GM12874 (cell line): ENCODE results near the gene PLEKHG3.

Source experiments
- CTCF ChIP-seq: IDR thresholded peaks from 2 replicates; pipeline ENCODE4 v1.5.1; 2011; ENCODE audit warnings: low read depth, mild to moderate bottlenecking, control low read depth, low read length, moderate library complexity; ENCODE audit not compliant: insufficient read depth

Gene PLEKHG3

GRCh38 chr14:64787619-64788018, 83.4 kb downstream of the PLEKHG3 start:
- no peak for TF ChIP-seq CTCF

GRCh38 chr14:64788706-64789105, 84.5 kb downstream of the PLEKHG3 start:
- TF ChIP-seq CTCF: no peak

- no peak for TF ChIP-seq CTCF
Observed at GRCh38 chr14:64789696-64790095, 85.5 kb downstream of the PLEKHG3 start.

- no peak for TF ChIP-seq CTCF
Observed at GRCh38 chr14:64790478-64790877, 86.3 kb downstream of the PLEKHG3 start.

GRCh38 chr14:64792231-64792630, 88.0 kb downstream of the PLEKHG3 start:
- no peak for TF ChIP-seq CTCF

GRCh38 chr14:64792871-64793560, 88.8 kb downstream of the PLEKHG3 start:
- no peak for TF ChIP-seq CTCF

- TF ChIP-seq CTCF: no peak
Observed at GRCh38 chr14:64795211-64795610, 91.0 kb downstream of the PLEKHG3 start.
